Measurements from ENCODE around the gene ST6GALNAC5.

- TF ChIP-seq POLR2A (IDR thresholded peaks at IDR 0.05) (no peak), CTCF (IDR thresholded peaks at IDR 0.05) (no peak)
These were observed 714 bp upstream of the ST6GALNAC5 start for GRCh38 chr1:76866566-76866965.

Data from breast epithelium (tissue), 3 donors.